ENCODE data around the gene SIK3. TPM values are rescaled to one million over a fixed set of nuclear protein-coding genes. Genes with fewer than 3 reads are reported as not detected.

SIK3 gene
- total RNA-seq, 1 experiment from 2014 or later, result 31.4 TPM

- Mint-ChIP-seq H3K27me3 (ENCODE audit: low read depth) (no peaks in the 10 kb centered on the region), H3K9me3 (no peaks in the 10 kb centered on the region), H3K27ac (peak overlapping the region in 1 of 3 experiments; percentile 46; a peak in 1 of 7 replicates), H3K4me1 (no peaks in the 10 kb centered on the region), H3K36me3 (ENCODE audit: insufficient read depth in 1 of 3, low read depth in 3 of 3) (peaks cover 10 to 53% (median 49%) of the 10 kb centered on the region in 3 experiments; a peak in 6 of 7 replicates), H3K4me3 (no peak overlapping the region)
- Histone ChIP-seq H4K8ac (replicated peaks; ENCODE audit: insufficient read length, low read depth, low read length) (no peak overlapping the region), H3K18ac (ENCODE audit: insufficient read length, low read depth, low read length) (no peak overlapping the region), H3K4me2 (ENCODE audit: insufficient read depth, insufficient read length, low read length) (no peak overlapping the region), H2BK12ac (ENCODE audit: insufficient read length, low read depth, low read length) (no peak overlapping the region), H3K9ac (ENCODE audit: extremely low read depth, insufficient read length, low read length) (no peak overlapping the region), H4K20me1 (ENCODE audit: control insufficient read depth, insufficient read depth, insufficient read length) (no peaks in the 10 kb centered on the region), H3K23me2 (ENCODE audit: insufficient read length, low read depth, low read length, poor library complexity, severe bottlenecking) (no peaks in the 10 kb centered on the region), H3K79me2 (ENCODE audit: insufficient read depth, low read length) (no peaks in the 10 kb centered on the region), H3T11ph (ENCODE audit: low read length) (no peak overlapping the region), H2BK20ac (ENCODE audit: low read depth, low read length, poor library complexity, severe bottlenecking) (no peak overlapping the region), H3K56ac (ENCODE audit: insufficient read length, low read depth, low read length) (no peak overlapping the region), H2BK5ac (ENCODE audit: insufficient read length, low read length) (no peak overlapping the region), H3K27me3 (ENCODE audit: insufficient read depth, low read length) (no peaks in the 10 kb centered on the region), H3K27ac (ENCODE audit: insufficient read length, low read depth, low read length) (no peak overlapping the region), H2BK15ac (ENCODE audit: low read depth, low read length) (no peak overlapping the region), H3K23ac (ENCODE audit: insufficient read length, low read depth, low read length) (no peak overlapping the region), H3K9me3 (ENCODE audit: control insufficient read depth, low read depth, low read length) (no peaks in the 10 kb centered on the region), H4K5ac (ENCODE audit: insufficient read length, low read depth, low read length) (no peak overlapping the region), H3K79me1 (ENCODE audit: insufficient read depth, low read depth, low read length, poor library complexity, severe bottlenecking) (no peaks in the 10 kb centered on the region), H2AK5ac (ENCODE audit: insufficient read length, low read length) (no peak overlapping the region), H3K4me1 (ENCODE audit: insufficient read depth, low read length) (no peaks in the 10 kb centered on the region), H3K14ac (ENCODE audit: insufficient read depth, low read length) (no peak overlapping the region), H3K4ac (ENCODE audit: low read depth, low read length) (no peak overlapping the region), H4K91ac (ENCODE audit: insufficient read length, low read depth, low read length) (no peak overlapping the region), H2AFZ (ENCODE audit: low read length) (no peak overlapping the region), H2BK120ac (ENCODE audit: low read depth, low read length, poor library complexity, severe bottlenecking) (no peak overlapping the region)
- TF ChIP-seq CTCF (conservative IDR thresholded peaks at IDR 0.05), result no peak
- WGBS (ENCODE audit: extremely low coverage, insufficient read length, low lambda C conversion rate), result no CpG with 5 or more reads among the region's 4 CpGs
- DNase-seq, result no peak
Observed at GRCh38 chr11:116847612-116848011, 250.6 kb downstream of the SIK3 start.
